ENCODE results near the gene PIGQ.
A peak's percentile ranks its signal among the peaks of the same experiment; 100 is the strongest.

Gene PIGQ

DNA sequence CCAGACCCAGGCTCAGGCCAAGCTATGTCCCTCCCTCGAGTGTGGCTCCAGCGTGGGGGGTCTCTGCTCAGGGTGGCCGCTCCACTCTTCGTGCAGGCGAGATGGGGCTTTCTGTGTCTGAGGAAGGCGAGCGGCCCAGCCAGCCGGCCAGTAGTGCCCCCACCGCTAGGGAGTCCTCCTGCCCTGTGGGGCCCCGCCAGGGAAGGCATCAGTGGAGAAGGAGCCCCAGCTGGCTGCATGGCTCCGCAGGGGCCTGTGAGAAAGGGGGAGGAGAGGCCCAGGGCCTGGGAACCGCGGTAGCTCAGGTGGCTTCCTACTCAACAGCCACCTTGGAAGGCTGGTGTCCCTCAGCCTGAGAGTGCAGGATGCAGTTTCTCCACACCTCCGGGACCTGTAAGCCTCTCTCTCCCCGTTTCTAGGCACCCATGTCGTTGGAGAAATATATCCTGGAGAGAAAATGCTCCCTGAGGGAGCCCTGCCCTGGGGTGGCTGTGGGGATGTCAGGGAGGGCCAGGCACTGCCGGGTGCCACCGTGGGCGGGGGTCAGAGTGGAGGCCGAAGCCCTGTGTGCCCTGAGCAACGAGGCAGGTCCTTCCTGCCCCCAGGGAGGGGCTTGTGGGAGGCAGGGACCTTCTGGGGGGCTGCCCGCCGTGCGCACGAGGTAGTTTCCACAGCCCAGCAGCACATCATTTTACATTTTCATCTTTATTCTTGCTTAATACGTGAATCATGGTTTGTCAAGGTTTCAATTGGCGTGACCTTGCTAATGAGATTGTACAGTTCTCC lies 3.3 kb downstream of the PIGQ start:
- DNase-seq, result no peak

DNA sequence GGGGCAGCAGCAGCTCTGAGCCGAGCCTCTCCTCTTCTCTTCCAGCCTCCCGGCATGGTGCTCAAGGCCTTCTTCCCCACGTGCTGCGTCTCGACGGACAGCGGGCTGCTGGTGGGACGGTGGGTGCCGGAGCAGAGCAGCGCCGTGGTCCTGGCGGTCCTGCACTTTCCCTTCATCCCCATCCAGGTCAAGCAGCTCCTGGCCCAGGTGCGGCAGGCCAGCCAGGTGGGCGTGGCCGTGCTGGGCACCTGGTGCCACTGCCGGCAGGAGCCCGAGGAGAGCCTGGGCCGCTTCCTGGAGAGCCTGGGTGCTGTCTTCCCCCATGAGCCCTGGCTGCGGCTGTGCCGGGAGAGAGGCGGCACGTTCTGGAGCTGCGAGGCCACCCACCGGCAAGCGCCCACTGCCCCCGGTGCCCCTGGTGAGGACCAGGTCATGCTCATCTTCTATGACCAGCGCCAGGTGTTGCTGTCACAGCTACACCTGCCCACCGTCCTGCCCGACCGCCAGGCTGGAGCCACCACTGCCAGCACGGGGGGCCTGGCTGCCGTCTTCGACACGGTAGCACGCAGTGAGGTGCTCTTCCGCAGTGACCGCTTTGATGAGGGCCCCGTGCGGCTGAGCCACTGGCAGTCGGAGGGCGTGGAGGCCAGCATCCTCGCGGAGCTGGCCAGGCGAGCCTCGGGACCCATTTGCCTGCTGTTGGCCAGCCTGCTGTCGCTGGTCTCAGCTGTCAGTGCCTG lies 4.4 kb downstream of the PIGQ start:
- no peak for DNase-seq

DNA sequence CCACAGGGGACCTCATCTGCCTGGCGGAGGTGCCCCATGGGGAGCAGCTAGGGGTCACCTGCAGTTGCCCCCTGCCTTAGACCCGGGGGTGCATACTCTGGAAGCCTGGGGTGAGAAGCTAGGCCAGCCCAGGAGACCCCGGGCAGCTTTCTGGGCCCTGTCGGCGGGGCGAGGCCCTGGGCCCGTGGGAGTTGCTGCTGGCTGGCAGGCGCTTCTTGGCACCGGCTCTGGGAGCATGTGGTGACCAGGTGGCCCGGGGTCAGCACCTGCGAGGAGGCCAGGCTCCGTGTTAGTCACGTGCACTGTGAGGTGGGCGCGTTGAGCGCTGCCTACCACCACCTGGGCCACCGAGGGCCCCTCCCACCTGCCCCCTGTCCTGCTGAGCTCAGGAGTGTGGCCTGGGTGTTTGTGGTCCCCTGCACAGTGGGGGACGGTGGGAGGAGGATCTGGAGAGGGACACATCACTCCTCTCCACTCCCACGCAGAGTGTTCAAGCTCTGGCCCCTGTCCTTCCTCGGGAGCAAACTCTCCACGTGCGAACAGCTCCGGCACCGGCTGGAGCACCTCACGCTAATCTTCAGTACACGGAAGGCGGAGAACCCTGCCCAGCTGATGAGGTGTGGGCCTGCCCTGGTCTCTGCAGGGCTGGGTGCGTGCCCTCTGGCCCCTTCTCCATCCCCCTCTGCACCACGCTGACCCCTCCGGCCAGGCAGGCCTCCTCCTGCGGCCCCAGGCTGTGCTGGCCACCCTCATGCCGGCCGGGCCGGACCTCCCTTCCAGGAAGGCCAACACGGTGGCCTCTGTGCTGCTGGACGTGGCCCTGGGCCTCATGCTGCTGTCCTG lies 5.8 kb downstream of the PIGQ start:
- no peak for DNase-seq

DNA sequence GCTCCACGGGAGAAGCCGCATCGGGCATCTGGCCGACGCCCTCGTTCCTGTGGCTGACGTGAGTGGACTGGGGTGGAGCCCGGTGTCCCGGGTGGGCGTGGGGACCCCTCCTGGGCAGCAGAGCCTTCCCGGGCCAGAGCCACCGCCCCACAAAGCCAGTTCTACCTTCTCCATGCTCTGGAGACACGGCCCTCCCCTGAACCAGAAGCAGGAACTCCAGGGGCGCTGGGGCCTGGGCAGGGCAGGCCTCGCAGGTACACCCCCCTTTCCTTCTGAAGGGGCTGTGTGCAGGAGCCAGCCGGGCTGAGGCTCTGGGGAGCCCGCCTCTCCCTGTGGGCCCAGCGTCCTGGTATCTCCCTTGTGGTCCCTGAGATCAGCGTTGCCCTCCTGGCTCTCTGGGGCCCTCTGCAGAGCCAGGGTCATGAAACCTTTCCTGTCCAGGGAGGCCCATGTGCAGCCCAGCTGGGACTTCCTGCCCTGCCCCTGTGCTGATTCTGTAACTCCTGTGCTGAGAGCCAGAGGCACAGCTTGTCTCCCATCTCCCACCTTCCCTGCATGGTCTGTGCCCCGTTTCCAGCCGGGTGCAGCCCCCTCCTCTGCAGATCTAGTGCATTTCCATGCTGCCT lies 6.5 kb downstream of the PIGQ start:
- no peak for DNase-seq

DNA sequence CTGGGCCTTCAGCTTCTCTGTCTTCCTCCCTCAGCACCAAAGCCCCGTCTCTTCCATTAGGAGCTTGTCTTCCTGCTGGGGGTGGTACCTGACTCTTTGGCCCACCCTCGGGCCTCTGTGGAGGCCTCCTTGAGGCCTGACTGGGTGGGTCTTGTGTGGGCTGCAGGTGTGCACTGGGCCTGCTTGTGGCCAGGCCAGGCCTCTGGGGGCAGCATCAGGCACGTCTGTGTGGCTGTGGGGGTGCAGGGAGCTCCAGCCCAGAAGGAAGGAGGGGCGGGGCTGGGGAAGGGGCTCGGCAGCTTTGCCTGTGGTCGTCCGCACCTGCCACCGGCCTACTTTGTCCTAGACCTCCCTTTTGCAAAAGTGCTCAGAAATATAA lies 7.0 kb downstream of the PIGQ start:
- DNase-seq, result no peak

DNA sequence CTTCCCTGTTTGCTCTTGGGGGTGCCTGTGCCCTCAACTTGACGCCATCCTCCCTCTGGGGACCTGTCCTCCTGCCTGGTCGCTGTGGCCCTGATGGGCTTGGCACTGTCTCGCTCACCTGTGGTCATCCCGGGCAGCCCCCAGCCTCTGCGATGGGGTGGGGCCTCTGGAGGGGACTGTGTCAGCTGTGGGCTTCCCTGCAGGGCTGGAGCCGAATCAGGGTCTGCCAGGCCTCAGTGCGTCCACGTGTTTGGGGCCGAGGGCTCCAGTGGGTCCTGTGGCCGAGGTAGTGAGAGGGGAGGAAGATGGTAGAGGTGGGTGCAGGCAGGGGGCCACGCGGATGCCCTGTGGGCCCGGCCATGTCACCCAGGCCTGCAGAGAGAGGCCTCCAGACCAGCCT lies 8.0 kb downstream of the PIGQ start:
- DNase-seq, result no peak

DNA sequence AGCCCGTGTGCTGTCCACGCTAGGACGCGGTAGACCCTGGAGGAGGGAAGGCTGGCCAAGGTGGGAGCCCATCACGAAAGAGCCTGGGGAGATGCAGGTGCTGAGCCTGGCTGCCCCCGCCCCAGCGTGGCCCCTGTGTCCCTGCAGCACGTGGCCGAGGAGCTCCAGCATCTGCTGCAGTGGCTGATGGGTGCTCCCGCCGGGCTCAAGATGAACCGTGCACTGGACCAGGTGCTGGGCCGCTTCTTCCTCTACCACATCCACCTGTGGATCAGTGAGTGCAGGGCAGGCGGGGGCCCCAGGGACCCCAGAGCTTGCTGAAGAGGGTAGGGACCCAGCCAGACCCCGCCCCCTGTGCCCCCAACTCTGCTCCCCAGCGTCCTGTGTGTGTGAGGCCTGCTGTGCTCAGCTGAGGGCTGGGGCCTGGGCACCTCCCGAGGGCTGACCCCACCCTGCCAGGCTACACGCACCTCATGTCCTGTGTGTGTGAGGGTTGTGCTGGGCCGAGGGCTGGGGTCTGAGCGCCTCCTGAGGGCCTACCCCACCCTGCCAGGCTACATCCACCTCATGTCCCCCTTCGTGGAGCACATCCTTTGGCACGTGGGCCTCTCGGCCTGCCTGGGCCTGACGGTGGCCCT lies 8.6 kb downstream of the PIGQ start:
- DNase-seq, result no peak

DNA sequence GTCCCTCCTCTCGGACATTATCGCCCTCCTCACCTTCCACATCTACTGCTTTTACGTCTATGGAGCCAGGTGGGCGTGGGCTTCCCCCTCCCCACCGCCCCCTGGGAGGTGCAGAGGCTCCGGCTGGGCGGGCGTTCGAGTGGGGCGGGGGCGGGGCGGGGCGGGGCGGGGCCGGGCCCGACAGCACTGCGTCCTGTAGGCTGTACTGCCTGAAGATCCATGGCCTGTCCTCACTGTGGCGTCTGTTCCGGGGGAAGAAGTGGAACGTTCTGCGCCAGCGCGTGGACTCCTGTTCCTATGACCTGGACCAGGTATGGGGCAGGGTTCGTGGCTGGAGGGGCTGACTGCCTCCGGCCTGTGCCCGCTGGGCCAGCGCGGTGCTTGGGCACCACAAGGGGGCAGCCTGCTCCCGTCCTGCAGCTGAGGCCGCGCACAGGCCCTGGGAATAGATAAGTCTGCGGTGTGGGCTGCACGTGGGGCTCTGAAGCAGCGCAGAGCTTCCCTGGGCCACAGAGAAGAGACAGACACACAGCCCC lies 9.2 kb downstream of the PIGQ start:
- peak; percentile 60 to 64 for DNase-seq

DNA sequence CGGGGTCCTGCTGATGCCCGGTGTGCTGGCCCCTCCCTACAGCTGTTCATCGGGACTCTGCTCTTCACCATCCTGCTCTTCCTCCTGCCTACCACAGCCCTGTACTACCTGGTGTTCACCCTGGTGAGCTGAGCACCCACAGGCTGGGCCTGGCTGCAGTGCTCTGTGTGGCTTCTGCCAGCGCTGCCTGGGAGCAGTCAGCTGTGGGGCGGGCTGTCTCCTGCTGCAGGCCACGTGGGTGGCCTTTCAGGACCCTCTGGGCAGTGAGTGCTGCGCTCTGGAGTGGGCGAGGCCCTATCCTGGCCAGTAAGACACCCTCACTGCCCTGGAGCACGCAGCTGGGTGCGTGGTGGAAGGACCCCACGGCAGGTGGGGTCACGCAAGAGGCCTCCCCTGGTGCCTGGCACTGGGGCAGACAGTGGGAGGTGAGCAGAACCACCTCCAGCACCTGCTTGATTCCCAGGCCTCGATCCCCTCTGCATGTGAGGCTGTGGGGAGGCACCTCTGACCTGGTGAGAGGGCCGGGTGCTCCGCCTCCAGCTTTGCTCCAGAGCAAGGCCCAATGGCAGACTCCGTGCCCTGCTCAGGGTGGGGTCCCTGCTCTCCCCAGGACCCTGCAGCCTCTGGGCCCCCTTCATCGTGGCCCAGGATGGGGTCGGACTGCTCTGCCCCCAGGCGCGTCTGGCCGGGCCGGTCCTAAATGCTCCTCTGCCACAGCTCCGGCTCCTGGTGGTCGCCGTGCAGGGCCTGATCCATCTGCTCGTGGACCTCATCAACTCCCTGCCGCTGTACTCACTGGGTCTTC lies 10.6 kb downstream of the PIGQ start:
- no peak for DNase-seq

DNA sequence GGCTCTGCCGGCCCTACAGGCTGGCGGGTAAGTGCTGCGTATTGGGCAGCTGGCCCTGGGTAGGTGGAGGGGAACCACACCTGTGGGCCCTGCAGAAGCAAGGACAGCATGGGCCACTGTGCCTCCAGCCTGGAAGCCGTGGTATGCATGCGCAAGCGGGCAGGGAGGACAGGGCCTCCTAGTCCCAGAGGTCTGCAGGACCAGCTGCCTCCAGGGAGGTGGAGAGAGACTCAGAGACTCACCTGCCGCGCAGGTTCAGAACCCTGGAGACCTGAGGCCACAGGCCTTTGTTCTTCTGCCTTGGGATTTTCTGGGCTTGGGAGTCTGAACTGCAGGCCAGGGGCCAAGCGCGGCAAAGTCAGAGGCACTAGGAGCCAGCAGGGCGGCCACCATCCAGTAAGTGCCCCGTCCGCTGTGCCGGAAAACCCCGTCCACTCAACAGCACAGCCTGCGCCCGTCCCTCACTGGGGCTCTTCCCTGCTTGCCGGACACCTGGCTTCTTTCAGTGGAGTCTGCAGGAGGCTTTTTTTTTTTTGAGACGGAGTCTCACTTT lies 11.3 kb downstream of the PIGQ start:
- DNase-seq, result no peak

DNA sequence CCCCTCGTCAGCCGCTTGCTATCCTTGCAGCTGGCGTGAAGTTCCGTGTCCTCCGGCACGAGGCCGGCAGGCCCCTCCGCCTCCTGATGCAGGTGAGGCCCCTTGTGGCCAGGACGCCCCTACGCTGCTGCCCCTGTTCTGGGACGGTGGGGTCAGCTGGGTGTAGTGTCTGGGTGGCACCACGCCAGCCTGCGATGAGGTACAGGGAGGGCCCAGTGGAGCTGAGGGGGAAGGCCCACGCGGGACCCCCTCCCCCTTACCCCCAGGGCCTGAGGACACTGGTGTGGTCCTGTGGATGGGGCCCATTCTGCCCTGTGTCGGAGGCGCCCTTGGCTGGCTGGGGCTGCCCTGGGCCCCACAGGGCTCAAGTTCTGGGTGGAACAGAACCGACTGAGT lies 12.4 kb downstream of the PIGQ start:
- DNase-seq, result no peak

DNA sequence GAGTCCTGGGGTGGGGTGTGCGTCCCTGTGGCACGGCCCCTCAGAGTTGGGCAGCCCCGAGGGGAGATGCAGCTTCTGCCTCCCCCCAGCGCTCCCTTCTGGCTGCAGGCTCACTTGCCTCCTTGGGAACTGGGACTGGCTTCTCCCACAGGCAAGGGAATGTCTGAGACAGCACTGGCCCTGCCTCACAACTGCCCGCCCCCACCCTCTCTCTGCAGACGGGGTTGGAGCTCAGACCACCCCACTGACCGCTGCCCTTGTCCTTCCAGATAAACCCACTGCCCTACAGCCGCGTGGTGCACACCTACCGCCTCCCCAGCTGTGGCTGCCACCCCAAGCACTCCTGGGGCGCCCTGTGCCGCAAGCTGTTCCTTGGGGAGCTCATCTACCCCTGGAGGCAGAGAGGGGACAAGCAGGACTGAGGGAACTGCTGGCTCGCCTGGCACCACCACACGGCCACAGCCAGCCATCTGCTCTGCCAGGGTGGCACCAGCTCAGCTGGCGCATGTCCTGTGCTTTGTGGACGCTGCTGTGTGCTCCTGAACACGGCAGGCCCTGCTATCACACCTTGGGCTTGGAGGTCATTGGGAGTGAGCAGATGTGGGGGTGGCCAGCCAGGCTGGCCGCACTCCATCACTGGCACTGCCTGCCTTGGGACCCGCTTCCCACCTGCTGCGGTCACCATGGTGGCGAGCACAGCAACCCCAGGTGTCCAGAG lies 13.0 kb downstream of the PIGQ start:
- no peak for DNase-seq

DNA sequence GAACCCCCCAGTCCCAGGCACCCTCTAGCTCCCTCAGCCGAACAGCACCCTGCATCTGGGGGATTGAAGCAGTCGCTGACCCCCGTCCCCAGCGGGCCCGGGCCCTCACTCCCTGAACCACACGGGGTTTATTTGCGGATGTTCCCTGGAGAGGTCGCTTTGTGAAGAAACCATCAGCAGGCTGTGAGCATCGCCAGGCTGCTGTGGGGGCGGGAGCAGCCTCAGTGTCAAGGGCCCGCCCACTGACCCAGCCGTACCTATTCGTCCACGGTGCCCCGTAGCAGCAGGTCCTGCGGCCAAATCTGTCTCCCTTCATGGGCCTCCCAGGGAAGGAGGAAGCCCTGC lies 13.7 kb downstream of the PIGQ start:
- no peak for DNase-seq

DNA sequence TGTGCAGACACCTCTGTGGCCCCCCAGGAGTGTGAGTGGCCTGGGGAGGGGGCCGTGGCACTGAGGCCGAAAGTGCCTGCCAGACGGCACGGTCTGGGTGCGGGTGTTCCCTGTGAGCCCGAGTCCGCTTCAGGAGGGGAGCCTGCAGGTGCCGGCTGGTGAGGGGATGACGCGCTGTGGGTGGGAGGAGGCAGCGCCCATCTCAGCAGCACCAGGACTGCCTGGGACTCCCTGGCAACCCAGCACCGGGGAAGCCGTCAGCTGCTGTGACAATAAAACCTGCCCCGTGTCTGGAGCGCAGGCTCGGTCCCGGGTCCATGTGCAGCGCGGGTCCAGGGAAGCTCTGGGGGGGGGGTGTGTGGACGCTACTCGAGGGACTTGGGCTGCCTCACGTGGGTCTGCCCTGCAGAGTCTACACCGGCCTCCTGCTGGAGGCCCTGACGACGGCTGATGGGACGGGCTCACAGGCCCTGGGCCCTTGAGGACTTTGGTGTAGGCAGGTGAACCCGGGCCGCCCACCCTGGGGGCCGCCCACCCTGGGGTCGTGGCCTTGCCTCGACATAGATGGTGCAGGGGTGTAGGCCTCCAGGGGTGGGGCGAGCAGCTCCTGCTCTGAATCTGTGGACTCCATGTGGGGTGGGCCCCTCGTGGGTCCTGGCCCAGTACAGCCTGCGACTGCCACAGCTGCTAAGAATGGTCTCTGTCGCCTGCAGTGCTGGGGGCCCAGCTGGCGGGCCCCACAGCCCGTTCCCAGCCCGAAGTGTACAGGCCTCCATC lies 14.2 kb downstream of the PIGQ start:
- DNase-seq, result no peak

DNA sequence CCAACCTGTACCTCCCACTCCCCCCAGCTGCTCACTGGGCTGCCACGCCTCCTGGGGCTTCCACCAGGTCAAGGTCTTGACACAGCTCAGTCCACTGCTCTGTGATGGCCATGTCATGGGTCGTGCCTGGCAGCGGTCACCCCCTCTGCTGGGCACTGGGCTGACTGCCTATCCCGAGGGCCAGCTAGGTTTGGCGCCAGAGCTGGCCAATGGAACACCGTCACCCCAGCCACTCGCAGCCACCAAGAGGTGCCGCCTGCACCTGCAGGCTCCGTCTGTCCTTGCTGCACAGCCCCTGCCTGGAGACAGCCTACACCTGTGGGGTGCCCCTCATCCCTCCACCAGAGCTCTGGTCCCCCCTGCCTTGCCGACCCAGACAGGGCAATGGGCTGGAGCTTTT lies 15.6 kb downstream of the PIGQ start:
- no peak for DNase-seq

DNA sequence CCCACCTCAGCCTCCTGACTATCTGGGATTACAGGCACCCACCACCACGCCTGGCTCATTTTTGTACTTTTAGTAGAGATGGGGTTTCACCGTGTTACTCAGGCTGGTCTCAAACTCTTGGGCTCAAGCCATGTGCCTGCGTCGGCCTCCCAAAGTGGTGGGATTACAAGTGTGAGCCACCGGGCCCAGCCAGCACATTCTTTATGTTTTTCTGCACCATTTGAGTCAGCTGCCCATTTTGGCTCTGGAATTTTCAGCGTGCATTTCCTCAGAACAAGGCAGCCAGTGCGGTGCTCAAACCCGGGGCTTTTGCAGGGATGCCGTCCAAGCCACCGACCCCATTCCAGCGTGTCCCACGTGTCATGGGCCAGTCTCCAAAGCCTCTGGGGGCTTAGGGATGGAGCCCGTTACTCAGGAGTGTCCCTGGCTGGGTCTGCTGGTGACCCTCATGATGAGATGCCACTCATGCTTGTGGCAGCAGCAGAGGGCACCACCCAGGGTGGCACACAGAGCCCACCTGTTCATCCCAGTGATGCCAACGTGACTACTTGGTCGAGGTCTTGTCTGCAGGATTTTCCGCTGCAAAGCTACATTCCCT lies 16.4 kb downstream of the PIGQ start:
- DNase-seq, result no peak

DNA sequence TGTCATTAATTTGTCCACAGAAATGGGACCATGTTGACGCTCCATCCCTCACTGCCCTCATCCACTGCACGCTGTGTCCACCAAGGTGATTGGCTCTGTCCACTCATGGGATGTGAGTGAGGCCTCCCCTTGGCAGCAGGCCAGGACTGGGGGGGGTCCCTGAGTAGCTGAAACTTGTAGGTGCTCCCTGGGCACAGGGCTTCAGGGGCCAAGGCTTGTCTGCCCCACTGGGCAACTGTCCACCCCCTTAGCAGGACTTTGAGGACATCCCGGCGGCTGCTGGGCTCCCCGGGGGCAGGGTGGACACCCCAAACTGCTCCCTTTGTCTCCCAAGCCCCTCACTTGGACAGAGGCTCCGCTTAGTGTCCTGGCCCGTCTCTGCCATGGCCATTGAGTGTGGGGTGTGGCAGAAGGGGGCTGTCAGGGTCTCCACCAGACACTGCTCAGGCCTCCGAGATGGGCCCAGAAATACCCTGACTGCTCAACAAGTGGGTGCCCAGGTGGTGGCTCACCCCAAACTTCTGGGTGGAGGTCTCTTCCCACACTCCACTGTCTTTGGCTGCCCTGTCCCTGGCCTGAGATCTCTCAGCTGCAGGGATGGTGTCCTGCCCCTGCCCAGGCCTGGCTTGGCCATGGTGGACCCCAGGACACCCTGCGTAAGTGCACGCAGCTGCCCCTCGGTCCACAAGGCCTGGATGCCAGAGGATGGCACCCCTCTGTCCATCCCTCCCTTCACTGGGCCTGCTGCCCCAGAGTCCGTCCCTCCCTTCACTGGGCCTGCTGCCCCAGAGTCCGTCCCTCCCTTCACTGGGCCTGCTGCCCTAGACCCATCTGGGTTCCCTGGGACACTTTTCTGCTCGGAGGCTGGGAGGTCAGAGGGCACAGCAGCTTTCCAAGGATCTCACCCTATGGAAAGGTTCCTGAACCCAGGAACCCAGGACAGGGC lies 17.1 kb downstream of the PIGQ start:
- DNase-seq, result no peak

DNA sequence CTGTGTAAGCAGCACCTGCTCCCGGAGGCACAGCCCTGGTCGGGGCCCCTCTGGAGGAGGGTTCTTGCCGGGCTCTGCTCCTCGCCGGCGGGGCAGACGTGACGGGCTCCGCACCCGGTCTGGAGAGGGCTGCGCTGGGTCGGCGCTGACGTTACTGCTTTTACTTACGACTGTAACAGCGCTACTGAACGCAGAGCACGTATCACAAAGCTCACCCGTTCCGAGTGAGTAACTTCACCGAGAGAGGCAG lies 18.8 kb downstream of the PIGQ start:
- peak in 1 of 2 donors; percentile 48 for DNase-seq

All from stimulated activated CD4-positive, alpha-beta T cell treated with anti-CD3 and anti-CD28 coated beads, Interleukin-2, amount 100 ng/mL, for 48 hours (primary cell).